Posterior vena cava (tissue), 2 donors: ENCODE data around the gene MEN1. TPM values are rescaled to one million over a fixed set of nuclear protein-coding genes. Genes with fewer than 3 reads are reported as not detected.

ENCODE experiments used
- DNase-seq: peaks from one replicate; pipeline ENCODE4 v3.0.0-alpha.2; 2020; ENCODE audit warnings: low spot score
- intact Hi-C, 2 donors: fragments of 100-400 bp; cut with DNase I; formaldehyde crosslinking; loops; one replicate each; pipeline versions ENCODE4 v1.14.1 to v1.14.2; 2022 to 2023
- long read RNA-seq, 2 donors: library from polyadenylated mRNA; unstranded; transcript quantifications; one replicate each; pipeline ENCODE4 v2.0.0, GENCODE V29; 2020 to 2021
- total RNA-seq, 2 donors: library from RNA; stranded (reverse); fragmentation: NEBNext Ultra II Directional; extraction: Animal tissue kit (Norgen Biotek cat#: 25700); gene quantifications; one replicate each; pipeline ENCODE4 v1.2.1, GENCODE V29; 2021
- donor health status: DM: yes; HTN: yes; CAD: no.
- donor health status: DM: yes; HTN: yes; CAD: no.

The MEN1 gene
- total RNA-seq, result 1 to 10 TPM; 9.2 to 9.4 TPM
- long read RNA-seq, donor 1, partial matches to known transcripts, result 1 of 7 reads
- long read RNA-seq, donor 1, other reads (novel, unspliced or antisense), result 1 of 7 reads
- long read RNA-seq, donor 2, partial matches to known transcripts, result 1 of 1 reads
- long read RNA-seq, donor 2, other reads (novel, unspliced or antisense), result 0 of 1 reads

- peak; percentile 99 for DNase-seq
- intact Hi-C loops, result no loop called here
Measured at GRCh38 chr11:64810271-64810890, at the start of gene MEN1. MEN1 (minus strand) TSS chr11:64810551; CDS start chr11:64810109, 442 bp downstream.

- intact Hi-C loops, result no loop called here
- DNase-seq, result no peak
Measured at GRCh38 chr11:64859542-64860414, 49.4 kb upstream of the MEN1 start.

DNA sequence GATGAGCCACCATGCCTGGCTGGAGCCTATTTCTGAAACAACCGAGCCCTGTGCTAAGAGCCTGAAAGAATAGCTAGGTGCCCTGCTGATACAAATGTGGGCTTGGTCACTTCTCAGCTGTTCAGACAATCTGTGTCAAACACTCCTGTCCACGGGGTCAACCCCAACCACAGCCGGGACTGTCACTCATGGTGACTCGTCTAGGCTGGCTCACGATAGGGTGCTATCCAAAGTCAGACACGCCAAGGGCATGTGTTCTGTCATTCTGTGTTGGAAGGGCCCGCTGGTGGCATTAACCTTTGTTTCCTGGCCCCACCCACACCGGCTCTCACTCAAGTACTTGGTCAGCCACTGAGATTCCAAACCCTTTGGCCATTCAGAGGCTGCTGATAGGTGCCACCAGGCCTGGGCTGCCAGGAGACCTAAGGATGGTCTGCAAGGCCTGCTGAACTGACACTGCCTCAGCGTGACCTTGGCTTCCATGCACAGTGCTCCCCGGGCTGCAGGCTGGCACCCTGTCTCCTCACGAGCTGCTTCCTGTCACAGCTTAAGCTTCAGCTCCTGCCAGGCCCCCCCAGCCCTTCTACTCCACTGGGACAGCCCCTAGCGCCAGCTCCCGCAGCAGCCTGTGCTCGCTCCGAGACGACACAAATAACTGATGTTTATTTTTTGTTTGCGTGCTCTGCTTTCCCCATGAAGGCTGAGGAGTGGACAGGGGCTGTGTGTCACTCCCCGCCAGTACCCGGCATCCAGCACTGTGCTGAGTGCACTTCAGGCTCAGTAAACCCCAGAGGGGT, 48.3 kb upstream of the MEN1 start:
- intact Hi-C loops, result no loop called here
- DNase-seq, result no peak

DNA sequence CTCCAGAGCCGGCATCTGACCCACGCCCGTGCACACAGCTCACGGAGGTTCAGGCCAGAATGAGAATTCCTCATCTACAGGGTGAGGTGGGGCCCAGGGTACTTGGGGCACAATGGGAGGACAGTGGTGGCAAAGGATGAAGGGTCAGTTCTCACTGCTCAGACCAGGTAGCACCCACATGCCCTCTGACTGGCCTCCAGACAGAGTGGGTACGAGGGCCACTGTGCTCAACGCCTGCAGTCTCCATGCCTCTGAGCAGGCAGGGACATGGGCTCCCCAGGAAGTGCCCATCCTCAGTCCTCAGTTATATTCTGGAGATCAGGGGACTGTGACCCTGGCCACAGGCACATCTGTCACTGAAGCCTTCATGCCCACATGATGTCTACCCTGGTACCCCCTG, 47.1 kb upstream of the MEN1 start:
- DNase-seq, result no peak
- intact Hi-C loops, result no loop called here

DNA sequence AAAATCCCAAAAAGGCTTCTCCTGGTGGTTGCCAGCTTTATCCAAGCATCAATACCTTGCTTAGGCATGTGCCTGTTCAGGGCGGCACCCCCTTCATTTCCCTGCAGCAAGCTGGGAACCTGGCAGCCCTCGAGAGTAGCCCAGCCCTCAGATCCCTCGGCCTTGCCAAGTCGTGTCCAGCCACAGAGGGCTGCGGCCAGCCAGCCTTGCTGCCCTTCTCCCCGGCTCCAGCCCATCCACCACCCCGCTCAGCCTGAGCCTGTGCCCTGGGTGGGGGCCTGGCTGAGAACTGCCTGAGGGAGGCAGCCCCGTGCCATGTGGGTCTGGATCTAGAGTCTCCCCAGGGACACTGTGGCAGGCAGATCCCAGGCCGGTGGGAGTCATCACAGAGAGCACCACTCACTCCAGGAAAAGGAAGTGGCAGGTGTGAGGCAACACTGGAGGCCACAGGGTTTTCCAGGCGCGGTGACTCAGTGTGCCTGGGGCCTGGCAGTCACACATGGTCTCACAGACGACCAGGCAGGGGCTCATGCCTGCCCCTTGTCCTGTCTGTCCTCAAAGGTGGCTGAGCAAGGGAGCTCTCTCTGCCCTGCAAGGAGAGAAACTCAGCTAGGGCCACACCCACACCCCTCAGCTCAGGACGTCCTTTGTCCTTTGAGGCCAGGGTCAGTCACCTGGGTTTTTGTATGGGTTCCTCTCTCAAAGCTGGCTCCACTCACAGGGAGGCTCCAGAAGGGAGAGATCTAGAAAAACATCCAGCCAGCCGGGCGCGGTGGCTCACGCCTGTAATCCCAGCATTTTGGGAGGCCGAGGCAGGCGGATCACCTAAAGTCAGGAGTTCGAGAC, 46.3 kb upstream of the MEN1 start:
- intact Hi-C loops, result no loop called here
- DNase-seq, result peak; percentile 94

DNA sequence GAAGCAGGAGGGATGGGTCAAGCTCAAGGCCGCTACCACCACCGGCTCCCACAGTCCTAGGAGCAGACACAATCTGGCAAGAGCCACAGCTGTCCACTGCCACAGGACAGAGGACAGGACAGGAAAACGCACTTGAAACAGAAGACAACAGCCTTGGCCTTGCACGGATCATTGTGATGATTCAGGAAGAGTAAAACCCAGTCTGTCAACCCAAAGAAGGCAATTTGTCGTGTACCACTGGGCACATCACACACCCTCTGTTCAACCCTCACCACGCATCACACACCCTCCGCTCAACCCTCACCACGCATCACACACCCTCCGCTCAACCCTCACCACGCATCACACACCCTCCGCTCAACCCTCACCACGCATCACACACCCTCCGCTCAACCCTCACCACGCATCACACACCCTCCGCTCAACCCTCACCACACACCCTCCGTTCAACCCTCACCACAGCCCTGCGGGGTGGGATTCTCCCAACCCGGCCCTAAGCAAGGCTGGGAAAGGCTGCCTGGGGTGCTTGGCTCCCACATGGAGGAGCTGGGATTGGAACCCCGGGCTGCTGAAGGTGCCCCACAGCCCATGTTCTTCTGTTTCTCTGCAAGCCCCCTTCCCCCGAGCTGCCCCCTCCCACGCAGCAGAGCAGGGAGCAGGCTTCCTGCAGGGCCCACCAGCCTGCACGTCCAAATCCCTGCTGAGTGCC, 45.4 kb upstream of the MEN1 start:
- intact Hi-C loops, result no loop called here
- no peak for DNase-seq

DNA sequence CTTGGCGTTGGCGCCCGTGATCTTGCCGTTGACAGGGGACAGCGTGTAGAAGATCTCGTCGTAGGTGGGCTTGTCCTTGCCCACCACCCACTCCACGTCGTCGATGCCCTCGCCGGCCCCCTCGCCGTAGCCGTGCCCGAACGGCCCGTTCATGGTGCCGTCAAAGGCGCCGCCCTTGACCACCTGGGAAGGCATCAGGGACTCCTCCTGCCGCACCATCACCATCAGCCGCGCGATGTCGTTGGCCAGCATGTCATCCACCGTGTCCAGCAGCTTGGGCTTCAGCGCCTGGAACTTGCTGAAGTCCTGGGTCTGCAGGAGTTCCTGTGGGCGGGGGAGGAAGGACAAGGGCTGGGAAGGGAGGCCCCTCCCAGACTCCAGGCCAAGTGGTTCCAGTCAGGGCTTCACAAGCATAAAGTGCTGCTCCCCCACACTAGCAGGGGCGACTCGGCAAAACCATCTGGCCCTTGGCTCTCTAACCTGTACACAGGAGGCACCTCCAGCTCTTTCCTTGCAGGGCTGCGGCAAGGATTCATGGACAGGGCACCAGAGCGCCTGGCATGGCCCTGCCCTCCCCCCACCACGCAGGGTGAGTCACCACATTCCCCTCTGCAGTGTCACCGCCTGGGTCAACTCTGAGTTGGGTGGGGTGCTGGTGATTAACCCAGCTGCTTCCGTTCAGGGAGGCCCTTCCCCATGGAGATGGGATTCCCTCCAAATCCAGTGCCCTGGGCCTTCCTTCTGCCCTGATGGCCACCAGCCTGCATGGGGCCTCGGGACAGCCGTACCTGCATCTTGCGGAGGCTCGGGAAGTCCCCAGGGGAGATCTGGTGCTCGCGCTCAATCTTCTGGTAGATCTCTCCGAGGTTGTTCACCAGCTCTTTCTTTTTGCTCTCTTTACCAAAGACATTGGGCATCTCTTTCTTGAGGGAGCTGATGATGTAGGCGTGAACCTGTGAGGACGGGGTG, 44.5 kb upstream of the MEN1 start:
- intact Hi-C loops, result no loop called here
- peak; percentile 95 for DNase-seq

DNA sequence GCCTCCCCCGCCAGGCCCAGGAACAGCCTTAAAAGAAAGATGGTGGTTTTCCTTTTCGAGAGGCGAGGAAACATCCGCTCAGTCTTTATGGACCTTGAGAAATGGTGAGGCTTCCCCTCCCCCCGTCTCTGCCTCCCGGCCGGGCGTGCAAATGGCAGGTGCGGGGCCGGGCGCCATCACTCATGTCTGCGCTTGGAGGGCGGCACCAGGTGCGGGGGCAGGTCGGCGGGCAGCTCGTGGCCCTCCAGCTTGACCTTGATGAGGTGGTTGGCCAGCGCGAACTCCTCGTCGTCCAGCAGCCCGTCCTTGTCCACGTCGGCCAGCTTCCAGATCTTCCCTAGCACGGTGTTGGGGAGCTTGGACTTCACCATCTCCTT, 43.8 kb upstream of the MEN1 start:
- intact Hi-C loops, result no loop called here
- no peak for DNase-seq

- DNase-seq, result no peak
- intact Hi-C loops, result no loop called here
Measured at GRCh38 chr11:64853709-64854108, 43.4 kb upstream of the MEN1 start.

GRCh38 chr11:64852804-64853509, 42.6 kb upstream of the MEN1 start:
- DNase-seq, result no peak
- intact Hi-C loops, result no loop called here

DNA sequence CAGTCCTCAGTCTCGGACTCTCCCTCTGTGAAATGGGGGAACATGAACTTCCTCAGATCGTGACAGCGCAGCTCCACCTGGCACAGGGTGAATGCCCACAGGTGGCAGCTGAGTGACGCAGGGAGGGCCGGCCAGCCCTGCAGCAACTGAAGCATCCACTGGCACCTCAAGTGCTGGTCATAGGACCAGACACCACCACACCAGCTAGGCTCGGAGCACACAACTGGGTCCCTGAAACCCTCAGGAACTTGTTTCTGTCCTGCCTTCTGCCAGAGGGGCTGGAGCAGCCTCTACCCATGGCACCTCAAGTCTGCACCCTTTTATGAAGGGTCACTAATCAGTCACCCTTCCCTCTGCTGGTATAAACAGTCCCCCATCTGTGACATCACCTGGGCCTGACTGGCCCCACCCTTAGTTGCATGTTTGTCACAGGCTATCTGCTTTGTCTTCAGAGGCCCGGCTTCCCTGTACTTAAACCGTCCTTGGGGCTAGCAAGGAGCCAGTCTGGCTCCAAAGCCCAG, 41.5 kb upstream of the MEN1 start:
- intact Hi-C loops, result no loop called here
- DNase-seq, result no peak

- DNase-seq, result no peak
- intact Hi-C loops, result no loop called here
Measured at GRCh38 chr11:64850979-64851567, 40.7 kb upstream of the MEN1 start.

DNA sequence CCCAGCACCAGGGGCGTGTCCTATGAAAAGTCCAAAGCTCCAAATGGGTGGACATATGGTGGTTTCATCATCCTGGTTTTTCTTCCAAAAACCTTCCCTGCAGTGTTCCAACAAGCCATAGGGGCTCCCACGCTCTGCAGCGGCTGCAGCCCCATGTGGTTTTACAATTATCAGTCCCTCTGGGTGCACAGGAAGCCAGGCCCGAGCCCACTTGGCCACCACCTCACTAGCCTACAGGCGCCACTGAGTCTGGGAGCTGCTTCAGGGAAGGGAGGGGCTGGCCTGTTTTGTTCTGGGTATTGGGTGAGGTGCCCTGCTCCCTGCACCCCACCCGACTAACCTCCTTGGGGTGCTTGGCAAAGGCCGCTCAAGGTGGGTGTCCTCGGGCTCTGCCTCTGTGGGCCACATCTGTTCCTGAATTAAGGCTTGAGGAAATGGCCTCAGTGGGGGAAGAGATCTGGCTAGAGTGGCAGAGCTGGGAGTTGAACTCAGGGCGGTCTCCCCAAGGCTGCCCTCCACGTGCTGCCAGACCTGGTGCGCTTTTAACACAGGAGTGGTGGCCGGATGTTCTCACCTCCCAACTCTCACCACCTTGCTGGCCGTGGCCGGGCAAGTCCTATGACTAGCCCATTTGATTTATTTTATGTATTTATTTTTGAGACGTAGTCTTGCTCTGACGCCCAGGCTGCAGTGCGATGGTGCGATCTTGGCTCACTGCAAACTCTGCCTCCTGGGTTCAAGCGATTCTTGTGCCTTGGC, 39.4 kb upstream of the MEN1 start:
- no peak for DNase-seq
- intact Hi-C loops, result loop anchor here in 1 of 2 donors (5.0 kb wide), 1 partner anchor 43 kb away; no protein-coding TSS in a partner anchor

- intact Hi-C loops, result loop anchor here in 1 of 2 donors (5.0 kb wide), 1 partner anchor 43 kb away; no protein-coding TSS in a partner anchor
- no peak for DNase-seq
Measured at GRCh38 chr11:64848826-64849597, 38.7 kb upstream of the MEN1 start.
